Smooth muscle cell (in vitro differentiated cells): ENCODE measurements around the gene MUS81. TPM values are rescaled to one million over a fixed set of nuclear protein-coding genes. Genes with fewer than 3 reads are reported as not detected.

Experiments used
- DNase-seq: peaks from one replicate; lab custom pipeline; 2025; ENCODE audit not compliant: unreplicated experiment; lab: John Stamatoyannopoulos, UW
- H2AFZ ChIP-seq: fragments of 200-600 bp; sonication (generic); 2 replicates; pipeline ENCODE4 v1.6.0; 2016; ENCODE audit warnings: antibody characterized with exemption, low read depth, mild to moderate bottlenecking
- H3F3A ChIP-seq: fragments of 200-600 bp; sonication (generic); 2 replicates; pipeline ENCODE4 v1.6.0; 2017; ENCODE audit warnings: antibody characterized with exemption, low read depth
- H3K27ac ChIP-seq: fragments of 200-600 bp; sonication (generic); 2 replicates; pipeline ENCODE4 v1.5.1; 2016; ENCODE audit warnings: low read depth, mild to moderate bottlenecking
- H3K27me3 ChIP-seq: fragments of 200-600 bp; sonication (generic); 2 replicates; pipeline ENCODE4 v1.6.1; 2016; ENCODE audit warnings: low read depth, mild to moderate bottlenecking
- H3K36me3 ChIP-seq: fragments of 200-600 bp; sonication (generic); 2 replicates; pipeline ENCODE4 v1.5.1; 2016; ENCODE audit warnings: low read depth
- H3K4me1 ChIP-seq: fragments of 200-600 bp; sonication (generic); 2 replicates; pipeline ENCODE4 v1.5.1; 2016; ENCODE audit warnings: low read depth
- H3K4me2 ChIP-seq: fragments of 200-600 bp; sonication (generic); 2 replicates; pipeline ENCODE4 v1.6.0; 2016; ENCODE audit warnings: mild to moderate bottlenecking
- H3K4me3 ChIP-seq: fragments of 200-600 bp; sonication (generic); 2 replicates; pipeline ENCODE4 v1.5.1; 2016; ENCODE audit warnings: mild to moderate bottlenecking
- H3K79me2 ChIP-seq: fragments of 200-600 bp; sonication (generic); 2 replicates; pipeline ENCODE4 v1.6.0; 2016; ENCODE audit warnings: low read depth, mild to moderate bottlenecking
- H3K9ac ChIP-seq: fragments of 200-600 bp; sonication (generic); 2 replicates; pipeline ENCODE4 v1.6.0; 2016; ENCODE audit warnings: low read depth
- H3K9me3 ChIP-seq: fragments of 200-600 bp; sonication (generic); replicated peaks from 2 replicates; pipeline ENCODE4 v1.5.1; 2016; ENCODE audit warnings: low read depth
- H4K20me1 ChIP-seq: fragments of 200-600 bp; sonication (generic); 2 replicates; pipeline ENCODE4 v1.6.0; 2016; ENCODE audit warnings: low read depth
- CTCF ChIP-seq: fragments of 200-600 bp; sonication (generic); IDR thresholded peaks from 2 replicates; pipeline ENCODE4 v1.5.1; 2017; ENCODE audit warnings: borderline replicate concordance, mild to moderate bottlenecking, antibody characterized with exemption; ENCODE audit not compliant: insufficient read depth, poor library complexity, severe bottlenecking
- WGBS: methylation state at CpG from one replicate; pipeline ENCODE4 v1.1.7; 2016; ENCODE audit warnings: low lambda C conversion rate; 5-methylcytosine and 5-hydroxymethylcytosine counted together
- polyA plus RNA-seq: library from polyadenylated mRNA; unstranded; fragments of >200 nt; fragmentation: Nextera tagmentation; extraction: Ambion mirVana; gene quantifications from 2 replicates; pipeline ENCODE4 v1.2.1, GENCODE V29; 2016
- total RNA-seq: library from RNA; depleted of rRNA; stranded (reverse); fragments of >200 nt; gene quantifications from 2 replicates; pipeline ENCODE4 v1.2.3, GENCODE V29; 2014

The MUS81 gene
- total and polyA plus RNA-seq, 2 experiments from 2014 or later, result 35.1 to 39.6 TPM

DNA sequence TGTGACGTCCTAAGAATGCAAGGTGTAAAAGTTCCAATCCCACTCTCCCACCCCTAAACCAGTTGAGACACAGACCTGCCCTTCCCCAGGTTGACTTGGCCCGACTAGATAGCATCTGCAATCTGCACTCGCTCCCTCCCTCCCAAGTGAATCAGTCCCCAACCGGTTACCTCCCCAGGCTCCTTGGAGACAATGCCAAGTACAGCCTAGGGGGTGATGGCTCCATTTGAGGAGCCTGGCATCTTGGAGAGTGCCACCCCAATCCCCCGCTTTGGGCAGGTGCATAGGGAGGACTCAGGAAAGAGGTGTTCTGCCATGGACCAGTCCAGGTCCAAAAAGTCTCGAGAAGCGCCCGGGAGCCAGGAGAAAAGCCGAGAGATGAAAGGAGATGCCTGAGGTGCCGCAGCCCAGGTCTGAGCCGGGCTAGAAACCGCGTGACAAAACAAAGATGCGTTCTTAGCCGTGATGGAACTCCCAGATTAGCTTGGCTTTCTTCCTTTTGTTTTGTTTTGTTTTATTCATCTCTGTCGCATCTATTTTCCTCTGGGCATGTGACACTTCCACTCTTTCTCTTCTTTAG is 45.2 kb upstream of the MUS81 start:
- no peak overlapping the region for H2AFZ ChIP-seq
- no peaks in the 10 kb centered on the region for H3K36me3 ChIP-seq
- H3K27me3 ChIP-seq, result no peaks in the 10 kb centered on the region
- H4K20me1 ChIP-seq, result no peaks in the 10 kb centered on the region
- TF ChIP-seq CTCF, result no peak
- H3K9ac ChIP-seq, result no peak overlapping the region
- no peak overlapping the region for H3K4me2 ChIP-seq
- no peak overlapping the region for H3K4me3 ChIP-seq
- no peaks in the 10 kb centered on the region for H3K79me2 ChIP-seq
- no peak for DNase-seq
- 85% methylated on average over 16 of the region's 16 CpGs for WGBS
- no peaks in the 10 kb centered on the region for H3K9me3 ChIP-seq
- no peaks in the 10 kb centered on the region for H3K4me1 ChIP-seq
- H3F3A ChIP-seq, result no peaks in the 10 kb centered on the region
- peak overlapping the region; percentile 46 for H3K27ac ChIP-seq

DNA sequence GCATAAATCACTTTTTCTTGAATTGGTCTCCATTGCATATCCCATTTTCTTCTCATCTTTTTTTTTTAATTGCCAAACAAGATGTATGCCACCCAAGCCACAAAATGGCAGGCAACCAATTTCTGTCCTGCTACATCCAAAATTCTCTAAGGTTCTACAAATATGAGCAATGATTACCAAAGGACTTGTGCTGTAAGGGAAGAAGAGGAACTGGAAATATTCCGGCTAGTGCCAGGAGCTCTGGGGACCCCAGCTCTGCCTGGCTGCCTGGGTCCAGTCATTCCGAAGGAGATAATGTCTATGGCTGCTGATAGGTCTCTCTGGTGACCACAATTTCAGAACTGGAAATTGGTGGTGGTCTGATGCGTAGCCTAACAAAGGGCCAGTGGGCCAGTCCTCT is 43.5 kb upstream of the MUS81 start:
- Histone ChIP-seq H4K20me1 (no peaks in the 10 kb centered on the region), H3K4me3 (no peak overlapping the region), H3K4me2 (no peak overlapping the region), H3K27me3 (no peaks in the 10 kb centered on the region), H2AFZ (no peak overlapping the region), H3K9me3 (no peaks in the 10 kb centered on the region), H3K27ac (no peak overlapping the region), H3K9ac (no peak overlapping the region), H3F3A (no peaks in the 10 kb centered on the region), H3K79me2 (no peaks in the 10 kb centered on the region), H3K4me1 (no peaks in the 10 kb centered on the region), H3K36me3 (no peaks in the 10 kb centered on the region)
- no peak for TF ChIP-seq CTCF
- DNase-seq, result no peak
- WGBS, result 98% methylated on average over 3 of the region's 3 CpGs

GRCh38 chr11:65817312-65817834 is 42.9 kb upstream of the MUS81 start:
- peak overlapping the region; percentile 71 for H3K4me3 ChIP-seq
- H3K9ac ChIP-seq, result peak overlapping the region; percentile 65
- no peaks in the 10 kb centered on the region for H3K27me3 ChIP-seq
- no peaks in the 10 kb centered on the region for H3K36me3 ChIP-seq
- no peaks in the 10 kb centered on the region for H3K4me1 ChIP-seq
- H3K79me2 ChIP-seq, result no peaks in the 10 kb centered on the region
- H3K9me3 ChIP-seq, result no peaks in the 10 kb centered on the region
- H2AFZ ChIP-seq, result peak overlapping the region; percentile 83
- WGBS, result 68% methylated on average over 5 of the region's 5 CpGs
- no peak for DNase-seq
- TF ChIP-seq CTCF, result no peak
- peak overlapping the region; percentile 52 for H3K27ac ChIP-seq
- H3F3A ChIP-seq, result no peaks in the 10 kb centered on the region
- peak overlapping the region; percentile 87 for H3K4me2 ChIP-seq
- no peaks in the 10 kb centered on the region for H4K20me1 ChIP-seq
